Activated T-cell treated with anti-CD3 and anti-CD28 coated beads, Interleukin-2, amount 50 U/mL, for 48 hours (primary cell): ENCODE results near the gene CCDC30.

Source experiments
- DNase-seq, 2 experiments: peaks; one replicate each; pipeline ENCODE4 v3.0.0-alpha.2; 2020

Gene CCDC30

DNA sequence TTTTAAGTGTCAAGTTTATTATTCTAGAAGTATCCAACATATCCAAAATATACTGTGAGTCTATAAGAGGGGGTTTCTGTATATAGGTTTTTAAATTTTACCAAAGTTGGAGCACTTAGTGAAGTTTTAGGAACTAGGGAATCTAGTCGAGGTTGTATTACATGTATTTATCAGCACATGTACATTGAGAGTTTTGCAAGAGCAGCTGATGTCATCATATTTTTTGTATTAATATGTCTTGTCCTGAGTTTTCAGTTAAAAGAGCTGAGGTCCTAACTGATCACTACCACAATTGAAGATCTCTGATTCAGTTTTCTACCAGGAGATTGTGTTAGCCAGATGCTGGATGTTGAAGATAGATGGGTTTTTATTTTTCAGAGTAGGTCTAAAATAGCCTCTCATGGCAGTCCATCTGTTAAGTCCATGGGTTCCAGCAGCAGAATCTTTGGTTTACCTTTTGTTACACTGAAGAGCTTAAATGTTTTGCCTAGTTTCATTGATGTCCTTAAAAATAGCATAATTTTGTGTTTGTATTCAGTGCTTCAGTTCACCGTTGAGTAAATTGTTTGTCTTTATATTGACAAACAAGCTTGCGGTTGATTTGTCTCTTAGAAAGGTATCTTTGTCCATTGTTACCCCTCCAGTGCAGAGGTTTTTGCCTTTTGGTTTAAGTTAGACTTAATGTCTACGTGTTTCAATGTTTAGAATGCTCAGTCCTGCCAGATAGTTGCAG lies 235.2 kb downstream of the CCDC30 start:
- no peak for DNase-seq

- DNase-seq: no peak
Measured at GRCh38 chr1:42700006-42700405, 236.9 kb downstream of the CCDC30 start.

DNA sequence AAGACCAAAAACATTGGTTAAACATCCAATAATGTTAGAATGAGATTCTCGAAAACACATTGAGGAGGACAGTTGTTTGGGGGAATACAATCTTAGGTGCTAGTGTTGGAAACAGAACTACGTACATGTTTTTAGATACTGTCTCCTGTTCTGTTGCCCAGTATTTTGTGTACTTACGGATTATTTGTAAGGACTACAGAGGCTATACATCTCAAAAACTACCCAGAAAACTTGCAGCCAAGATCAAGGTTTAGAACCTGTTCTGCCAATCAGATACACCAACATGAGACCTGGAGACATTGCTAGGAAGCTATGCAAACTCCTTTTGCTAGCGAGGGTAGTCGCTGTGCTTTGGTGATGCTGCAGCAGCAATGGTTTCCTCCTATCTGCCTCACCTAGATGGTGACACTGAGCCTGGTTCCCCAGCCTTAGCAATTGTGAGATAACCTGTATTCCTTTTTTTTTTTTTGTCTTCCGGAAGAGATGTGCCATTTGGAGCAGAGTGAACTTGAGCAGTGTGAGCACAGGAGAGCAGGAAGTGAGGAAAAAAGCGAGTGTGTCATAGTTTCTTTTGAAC lies 240.9 kb downstream of the CCDC30 start:
- no peak for DNase-seq
